CD4-positive, CD25-positive, alpha-beta regulatory T cell (primary cell): ENCODE measurements around the gene AFAP1L1. TPM values are rescaled to one million over a fixed set of nuclear protein-coding genes. Genes with fewer than 3 reads are reported as not detected.

Experiments used
- ATAC-seq, 2 donors: fragments of 150-1000 bp; cut with Tn5 transposase; one replicate each; pipeline ENCODE4 v1.10.0; 2021; ENCODE audit warnings: low read depth in 2 of 2, moderate number of reproducible peaks in 2 of 2, moderate library complexity in 1 of 2
- DNase-seq, 3 donors: peaks; one replicate each; pipeline versions ENCODE4 v3.0.0 to v3.0.0-alpha.2; 2012 to 2022; ENCODE audit warnings: mixed read lengths in 1 of 3
- H3K27ac ChIP-seq: one replicate; pipeline ENCODE4 v1.7.0; 2013; ENCODE audit warnings: mild to moderate bottlenecking, low read length; ENCODE audit not compliant: insufficient read depth, poor library complexity, severe bottlenecking
- H3K27me3 ChIP-seq: one replicate; pipeline ENCODE4 v1.7.0; 2013; ENCODE audit warnings: low read length; ENCODE audit not compliant: control insufficient read depth, insufficient read depth
- H3K36me3 ChIP-seq: one replicate; pipeline ENCODE4 v1.7.0; 2013; ENCODE audit warnings: mild to moderate bottlenecking, low read length, moderate library complexity; ENCODE audit not compliant: control insufficient read depth, insufficient read depth
- H3K4me1 ChIP-seq: 2 replicates; pipeline ENCODE4 v1.7.0; 2013; ENCODE audit warnings: mild to moderate bottlenecking, low read length; ENCODE audit not compliant: insufficient read depth, control insufficient read depth, poor library complexity, severe bottlenecking
- H3K4me3 ChIP-seq: one replicate; pipeline ENCODE4 v1.7.0; 2013; ENCODE audit warnings: low read depth, mild to moderate bottlenecking, low read length, moderate library complexity
- H3K9me3 ChIP-seq, 2 experiments: 1 replicate in 1 of 2; 2 replicates in 1 of 2; pipeline ENCODE4 v1.7.0; 2013; ENCODE audit warnings: low read length in 2 of 2, mild to moderate bottlenecking in 1 of 2, moderate library complexity in 1 of 2; ENCODE audit not compliant: control insufficient read depth in 2 of 2
- H3K27ac Mint-ChIP-seq, 3 donors: one replicate each; pipeline ENCODE4 v1.8.0; 2020 to 2022; ENCODE audit warnings: mild to moderate bottlenecking in 3 of 3, mixed read lengths in 3 of 3, moderate library complexity in 2 of 3
- H3K27me3 Mint-ChIP-seq: one replicate; pipeline ENCODE4 v1.8.0; 2022; ENCODE audit warnings: mild to moderate bottlenecking, mixed read lengths
- H3K36me3 Mint-ChIP-seq: one replicate; pipeline ENCODE4 v1.8.0; 2020; ENCODE audit warnings: mixed read lengths
- H3K4me1 Mint-ChIP-seq, 4 donors: one replicate each; pipeline ENCODE4 v1.8.0; 2020 to 2022; ENCODE audit warnings: mixed read lengths in 4 of 4, mild to moderate bottlenecking in 1 of 4
- H3K4me3 Mint-ChIP-seq, 4 donors: one replicate each; pipeline ENCODE4 v1.8.0; 2020 to 2022; ENCODE audit warnings: mild to moderate bottlenecking in 4 of 4, mixed read lengths in 4 of 4, moderate library complexity in 3 of 4
- H3K9me3 Mint-ChIP-seq, 7 donors: one replicate each; pipeline ENCODE4 v1.8.0; 2020 to 2022; ENCODE audit warnings: mixed read lengths in 7 of 7, mild to moderate bottlenecking in 3 of 7, moderate library complexity in 2 of 7
- polyA plus RNA-seq, 4 donors: library from polyadenylated mRNA; unstranded; fragments of 300-500 nt; fragmentation: Illumina TruSeq; gene quantifications; one replicate each; pipeline ENCODE4 v1.2.3, GENCODE V29; 2021
- total RNA-seq: library from RNA; stranded (reverse); gene quantifications from one replicate; pipeline ENCODE4 v1.2.3, GENCODE V29; 2022

The AFAP1L1 gene
- total and polyA plus RNA-seq, 5 donors from 2014 or later: 0.14 TPM; not detected in 4

- peaks cover 24% of the 10 kb centered on the region for H3K36me3 Mint-ChIP-seq
- H3K4me1 Mint-ChIP-seq: peaks cover 10 to 49% (median 36%) of the 10 kb centered on the region in 4 donors
- no peak for DNase-seq
- no peak overlapping the region for H3K27ac ChIP-seq
- peak overlapping the region; percentile 39 to 80 (median 52) for H3K27ac Mint-ChIP-seq
- no peaks in the 10 kb centered on the region for H3K9me3 Mint-ChIP-seq
- H3K4me3 ChIP-seq: no peak overlapping the region
- no peaks in the 10 kb centered on the region for H3K9me3 ChIP-seq
- H3K4me1 ChIP-seq: peaks cover 20% of the 10 kb centered on the region
- peaks cover 8% of the 10 kb centered on the region for H3K36me3 ChIP-seq
- ATAC-seq: no peak
- H3K27me3 Mint-ChIP-seq: no peaks in the 10 kb centered on the region
- H3K4me3 Mint-ChIP-seq: no peak overlapping the region
- H3K27me3 ChIP-seq: no peaks in the 10 kb centered on the region
Measured at GRCh38 chr5:149364719-149365118, 93.1 kb downstream of the AFAP1L1 start.

- no peak overlapping the region for H3K27ac ChIP-seq
- peaks cover 24% of the 10 kb centered on the region for H3K36me3 Mint-ChIP-seq
- peak overlapping the region in 1 of 3 donors; percentile 80 for H3K27ac Mint-ChIP-seq
- no peak overlapping the region for H3K4me3 Mint-ChIP-seq
- no peaks in the 10 kb centered on the region for H3K27me3 ChIP-seq
- DNase-seq (no peak), ATAC-seq (no peak)
- no peak overlapping the region for H3K4me3 ChIP-seq
- peaks cover 14% of the 10 kb centered on the region for H3K4me1 ChIP-seq
- H3K9me3 ChIP-seq: no peaks in the 10 kb centered on the region
- peaks cover 6 to 42% (median 30%) of the 10 kb centered on the region in 4 donors for H3K4me1 Mint-ChIP-seq
- peaks cover 8% of the 10 kb centered on the region for H3K36me3 ChIP-seq
- H3K27me3 Mint-ChIP-seq: no peaks in the 10 kb centered on the region
- H3K9me3 Mint-ChIP-seq: no peaks in the 10 kb centered on the region
Measured at GRCh38 chr5:149365418-149365817, 93.8 kb downstream of the AFAP1L1 start.

- no peak overlapping the region for H3K4me3 ChIP-seq
- Mint-ChIP-seq H3K27me3 (no peaks in the 10 kb centered on the region), H3K9me3 (no peaks in the 10 kb centered on the region), H3K4me1 (peaks cover 0 to 35% (median 25%) of the 10 kb centered on the region in 4 donors), H3K4me3 (no peak overlapping the region), H3K36me3 (peaks cover 24% of the 10 kb centered on the region), H3K27ac (no peak overlapping the region)
- H3K4me1 ChIP-seq: peaks cover 6% of the 10 kb centered on the region
- no peaks in the 10 kb centered on the region for H3K9me3 ChIP-seq
- DNase-seq (no peak), ATAC-seq (no peak)
- no peak overlapping the region for H3K27ac ChIP-seq
- peaks cover 8% of the 10 kb centered on the region for H3K36me3 ChIP-seq
- no peaks in the 10 kb centered on the region for H3K27me3 ChIP-seq
Measured at GRCh38 chr5:149366169-149366729, 94.6 kb downstream of the AFAP1L1 start.

- Mint-ChIP-seq H3K9me3 (no peaks in the 10 kb centered on the region), H3K27me3 (no peaks in the 10 kb centered on the region), H3K36me3 (peaks cover 24% of the 10 kb centered on the region), H3K4me1 (peaks cover 0 to 29% (median 25%) of the 10 kb centered on the region in 4 donors), H3K27ac (peak overlapping the region; percentile 43 to 78 (median 69)), H3K4me3 (peak overlapping the region in 2 of 4 donors; percentile 18 to 36)
- DNase-seq (peak; percentile 27 to 65 (median 51)), ATAC-seq (peak in 1 of 2 donors; percentile 54)
- H3K4me1 ChIP-seq: peaks cover 6% of the 10 kb centered on the region
- H3K27me3 ChIP-seq: no peaks in the 10 kb centered on the region
- no peaks in the 10 kb centered on the region for H3K9me3 ChIP-seq
- H3K27ac ChIP-seq: no peak overlapping the region
- no peak overlapping the region for H3K4me3 ChIP-seq
- H3K36me3 ChIP-seq: peaks cover 8% of the 10 kb centered on the region
Measured at GRCh38 chr5:149367249-149367971, 95.8 kb downstream of the AFAP1L1 start.

GRCh38 chr5:149367972-149368645 lies 96.5 kb downstream of the AFAP1L1 start:
- Mint-ChIP-seq H3K4me3 (peak overlapping the region in 2 of 4 donors; percentile 13 to 38), H3K36me3 (peaks cover 24% of the 10 kb centered on the region), H3K4me1 (peaks cover 0 to 25% (median 22%) of the 10 kb centered on the region in 4 donors), H3K27me3 (no peaks in the 10 kb centered on the region), H3K27ac (peak overlapping the region in 2 of 3 donors; percentile 62 to 78), H3K9me3 (no peaks in the 10 kb centered on the region)
- H3K9me3 ChIP-seq: no peaks in the 10 kb centered on the region
- H3K36me3 ChIP-seq: peaks cover 8% of the 10 kb centered on the region
- H3K27ac ChIP-seq: no peak overlapping the region
- no peaks in the 10 kb centered on the region for H3K27me3 ChIP-seq
- H3K4me1 ChIP-seq: peaks cover 6% of the 10 kb centered on the region
- ATAC-seq: no peak
- no peak for DNase-seq
- no peak overlapping the region for H3K4me3 ChIP-seq

GRCh38 chr5:149370878-149371277 lies 99.2 kb downstream of the AFAP1L1 start:
- H3K4me3 Mint-ChIP-seq: no peak overlapping the region
- H3K27ac ChIP-seq: no peak overlapping the region
- DNase-seq: no peak
- H3K36me3 Mint-ChIP-seq: peaks cover 18% of the 10 kb centered on the region
- H3K4me1 Mint-ChIP-seq: peaks cover 0 to 24% (median 18%) of the 10 kb centered on the region in 4 donors
- no peaks in the 10 kb centered on the region for H3K9me3 ChIP-seq
- H3K27me3 Mint-ChIP-seq: no peaks in the 10 kb centered on the region
- no peak overlapping the region for H3K27ac Mint-ChIP-seq
- H3K36me3 ChIP-seq: no peaks in the 10 kb centered on the region
- H3K4me1 ChIP-seq: peaks cover 6% of the 10 kb centered on the region
- H3K27me3 ChIP-seq: no peaks in the 10 kb centered on the region
- no peaks in the 10 kb centered on the region for H3K9me3 Mint-ChIP-seq
- no peak overlapping the region for H3K4me3 ChIP-seq
- ATAC-seq: no peak

- peaks cover 0 to 24% (median 18%) of the 10 kb centered on the region in 4 donors for H3K4me1 Mint-ChIP-seq
- peak overlapping the region in 1 of 3 donors; percentile 1 for H3K27ac Mint-ChIP-seq
- Histone ChIP-seq H3K4me3 (no peak overlapping the region), H3K27ac (no peak overlapping the region), H3K9me3 (no peaks in the 10 kb centered on the region), H3K36me3 (no peaks in the 10 kb centered on the region), H3K4me1 (peaks cover 6% of the 10 kb centered on the region), H3K27me3 (no peaks in the 10 kb centered on the region)
- no peaks in the 10 kb centered on the region for H3K9me3 Mint-ChIP-seq
- DNase-seq: peak; percentile 54 to 71 (median 67)
- peak; percentile 83 to 90 for ATAC-seq
- H3K27me3 Mint-ChIP-seq: no peaks in the 10 kb centered on the region
- H3K36me3 Mint-ChIP-seq: peaks cover 18% of the 10 kb centered on the region
- no peak overlapping the region for H3K4me3 Mint-ChIP-seq
Measured at GRCh38 chr5:149371296-149371962, 99.8 kb downstream of the AFAP1L1 start.
